Measurements from ENCODE around the gene THSD4.

THSD4 gene

GRCh38 chr15:71114887-71115566, at the start of gene THSD4:
Gene THSD4, plus strand, starts transcription at chr15:71115471.
- peak in 17 of 56 donors; percentile 3 to 46 (median 10) for DNase-seq

GRCh38 chr15:71066983-71067382, 48.3 kb upstream of the THSD4 start:
- DNase-seq: no peak

DNA sequence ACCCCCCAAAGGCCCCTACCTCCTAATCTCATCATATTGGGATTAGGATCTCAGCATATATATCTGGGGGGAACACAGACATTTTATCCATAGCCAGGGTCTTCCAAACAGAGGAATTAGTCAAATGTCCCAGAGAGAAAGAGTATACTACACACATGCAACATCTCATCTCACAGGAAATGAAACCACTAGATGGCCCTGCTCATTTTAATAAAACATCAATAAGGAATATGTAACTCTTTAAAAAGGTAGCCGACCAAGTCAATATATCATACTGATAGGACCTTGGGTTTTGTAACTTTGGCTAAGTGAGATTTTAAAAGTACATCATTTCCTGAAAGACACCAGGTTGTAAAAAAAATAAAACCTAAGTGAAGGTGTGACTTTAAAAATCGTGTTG, 45.6 kb upstream of the THSD4 start:
- no peak for DNase-seq

- no peak for DNase-seq
Measured at GRCh38 chr15:71071529-71071928, 43.7 kb upstream of the THSD4 start.

- no peak for DNase-seq
Measured at GRCh38 chr15:71072423-71072822, 42.8 kb upstream of the THSD4 start.

DNA sequence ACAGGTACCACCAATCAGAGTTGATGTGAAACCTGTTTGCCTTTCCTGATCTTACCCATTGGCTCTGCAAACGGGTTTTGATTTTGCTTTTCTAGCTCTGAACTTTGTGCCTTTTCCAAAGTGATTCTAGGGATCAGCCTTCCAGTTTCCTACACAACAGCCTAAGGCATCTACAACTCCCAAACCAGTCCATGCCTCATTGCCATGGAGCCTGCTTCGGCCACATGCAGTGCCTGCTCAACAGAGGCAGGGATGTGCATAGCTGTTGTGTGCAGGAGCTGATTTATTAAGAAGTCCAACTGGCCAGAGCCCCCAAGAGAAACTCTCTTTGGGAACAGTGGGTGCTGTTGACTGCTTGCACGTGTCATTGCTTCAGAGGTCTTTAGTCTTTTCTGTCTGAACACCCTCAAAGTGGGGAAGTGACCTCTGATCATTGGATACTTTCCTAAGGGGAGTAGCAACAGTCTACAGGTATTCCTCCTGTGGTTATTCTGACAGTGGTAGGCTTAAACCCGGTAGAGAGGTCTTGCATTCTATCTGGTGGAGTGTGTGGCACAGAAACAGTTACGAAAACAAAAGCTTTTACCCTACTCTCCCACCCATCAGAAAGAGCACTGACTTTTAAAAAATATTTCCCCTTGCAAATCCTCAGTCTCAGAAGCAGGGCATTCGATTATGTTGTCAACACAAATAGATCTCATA, 36.6 kb upstream of the THSD4 start:
- DNase-seq: no peak

DNA sequence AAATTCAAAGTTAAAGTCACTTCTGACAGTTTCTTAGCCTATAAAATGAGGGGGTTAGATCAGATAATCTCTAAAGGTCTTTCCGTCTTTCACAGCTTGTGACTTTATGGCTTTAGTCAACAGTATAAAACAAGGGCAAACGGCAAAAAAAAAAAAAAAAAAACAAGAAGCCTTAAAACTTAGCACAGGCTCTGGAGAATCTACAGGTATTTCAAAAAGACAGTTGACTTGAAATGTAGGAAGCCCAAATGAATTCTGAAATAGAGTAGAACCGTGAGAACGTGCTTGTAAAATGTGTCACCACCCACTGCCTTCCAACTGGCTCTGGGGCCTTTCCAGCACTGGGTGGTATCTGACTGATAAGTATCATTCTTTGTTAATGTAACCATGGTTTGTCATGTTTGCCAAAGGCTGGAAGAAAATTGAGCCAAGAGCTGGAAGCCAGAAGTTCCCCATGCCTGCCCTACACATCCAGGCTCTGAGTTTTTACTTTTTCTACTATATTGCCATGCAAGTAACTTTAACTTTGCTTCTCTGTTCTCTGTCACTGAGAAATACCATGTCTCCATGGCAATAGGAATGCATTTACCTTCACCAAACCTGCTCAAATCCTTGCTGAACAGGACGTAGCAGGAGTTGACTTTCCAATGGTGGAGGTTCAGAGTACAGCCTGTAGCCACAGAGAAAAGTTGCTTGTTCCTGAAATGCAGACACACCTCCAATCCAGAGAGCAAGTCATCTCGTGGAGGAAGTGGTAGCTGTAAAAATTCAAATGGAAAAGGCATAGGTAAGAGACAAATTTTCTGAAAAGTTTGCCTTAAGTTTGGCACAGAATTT, 35.8 kb upstream of the THSD4 start:
- no peak for DNase-seq

- no peak for DNase-seq
Measured at GRCh38 chr15:71080166-71080565, 35.1 kb upstream of the THSD4 start.

DNA sequence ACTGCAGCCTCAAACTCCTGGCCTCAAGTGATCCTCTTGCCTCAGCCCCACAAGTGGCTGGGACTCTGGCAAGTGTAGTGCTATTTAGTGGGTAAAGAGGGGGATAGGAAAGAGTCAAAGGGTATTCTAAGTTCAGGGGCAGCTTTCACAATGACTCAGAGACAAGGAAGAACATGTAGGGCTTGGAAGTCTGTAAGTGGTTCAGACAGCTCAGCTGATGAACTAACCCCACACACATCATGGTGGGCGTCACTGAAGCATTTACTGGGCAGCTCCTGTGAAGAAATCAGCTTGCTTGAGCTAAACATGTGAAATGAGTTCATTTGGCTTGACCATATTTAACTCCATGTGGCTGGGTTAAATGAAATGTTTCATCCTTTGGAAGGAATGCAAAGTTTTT, 34.6 kb upstream of the THSD4 start:
- DNase-seq: no peak

DNA sequence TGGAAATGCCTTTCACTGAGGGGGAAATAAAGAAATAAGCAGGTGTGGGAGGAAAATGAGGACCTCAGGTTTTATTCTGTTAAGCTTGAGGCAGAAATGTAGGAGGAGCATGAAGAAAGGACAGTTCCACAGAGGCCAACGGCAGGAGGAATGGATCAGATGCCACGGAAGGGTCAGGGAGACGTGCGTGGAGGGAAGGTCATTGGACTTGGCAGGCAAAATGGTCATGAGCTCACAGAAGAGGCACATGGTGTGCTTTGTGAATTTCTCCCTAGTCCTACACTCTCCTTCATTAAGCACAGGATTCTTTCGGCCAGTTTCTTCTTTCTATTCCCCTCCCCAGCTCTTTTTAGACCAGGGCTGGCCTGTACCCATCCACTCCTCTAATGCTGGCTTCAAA, 32.5 kb upstream of the THSD4 start:
- no peak for DNase-seq

DNA sequence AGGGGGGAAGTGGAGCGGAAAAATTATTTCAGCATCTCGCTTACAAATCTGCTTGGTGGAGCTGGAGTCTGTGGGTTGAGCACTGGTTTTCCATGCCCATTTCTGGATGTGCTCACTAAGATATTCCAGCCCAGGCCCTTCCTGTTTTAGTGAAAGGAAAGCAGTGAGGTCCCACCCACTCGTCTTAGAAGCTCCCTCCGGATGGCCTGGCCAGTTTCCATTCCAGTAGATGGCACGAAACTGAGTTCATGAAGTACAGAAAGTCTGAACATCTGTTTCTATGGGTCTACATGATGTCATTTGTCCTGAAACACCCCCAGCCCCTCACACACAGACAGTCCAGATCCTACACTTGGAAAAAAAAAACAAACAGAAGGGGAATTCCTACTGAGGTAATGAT, 31.9 kb upstream of the THSD4 start:
- no peak for DNase-seq

DNA sequence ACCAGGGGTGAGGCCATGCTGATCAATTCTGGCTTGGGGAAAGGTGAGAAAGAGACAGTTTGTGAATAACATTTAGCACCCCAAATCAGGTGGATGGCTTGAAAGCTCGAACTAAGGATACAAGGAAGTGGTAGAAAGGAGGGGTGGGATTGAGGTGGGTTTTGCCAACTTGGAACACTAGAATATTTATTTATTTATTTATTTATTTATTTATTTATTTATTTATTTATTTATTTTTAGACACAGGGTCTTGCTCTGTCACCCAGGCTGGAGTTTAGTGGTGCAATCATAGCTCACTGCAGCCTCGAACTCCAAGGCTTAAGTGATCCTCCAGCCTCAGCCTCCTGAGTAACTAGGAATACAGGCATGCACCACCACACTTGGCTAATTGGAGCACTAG, 31.0 kb upstream of the THSD4 start:
- no peak for DNase-seq

GRCh38 chr15:71085809-71086208, 29.5 kb upstream of the THSD4 start:
- DNase-seq: no peak

DNA sequence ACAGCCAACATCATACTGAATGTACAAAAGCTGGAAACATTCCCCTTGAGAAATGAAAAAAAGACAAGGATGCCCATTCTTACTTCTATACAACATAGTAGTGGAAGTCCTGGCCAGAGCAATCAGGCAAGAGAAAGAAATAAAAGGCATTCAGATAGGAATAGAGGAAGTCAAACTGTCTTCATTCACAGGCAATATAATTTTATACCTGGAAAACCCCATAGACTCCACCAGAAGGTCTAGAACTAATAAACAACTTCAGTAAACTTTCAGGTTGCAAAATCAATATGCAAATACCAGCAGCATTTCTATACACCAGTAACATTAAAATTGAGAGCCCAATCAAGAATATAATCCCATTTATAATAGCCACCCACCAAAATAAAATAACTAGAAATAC, 27.1 kb upstream of the THSD4 start:
- no peak for DNase-seq

GRCh38 chr15:71088683-71089082, 26.6 kb upstream of the THSD4 start:
- DNase-seq: no peak

DNA sequence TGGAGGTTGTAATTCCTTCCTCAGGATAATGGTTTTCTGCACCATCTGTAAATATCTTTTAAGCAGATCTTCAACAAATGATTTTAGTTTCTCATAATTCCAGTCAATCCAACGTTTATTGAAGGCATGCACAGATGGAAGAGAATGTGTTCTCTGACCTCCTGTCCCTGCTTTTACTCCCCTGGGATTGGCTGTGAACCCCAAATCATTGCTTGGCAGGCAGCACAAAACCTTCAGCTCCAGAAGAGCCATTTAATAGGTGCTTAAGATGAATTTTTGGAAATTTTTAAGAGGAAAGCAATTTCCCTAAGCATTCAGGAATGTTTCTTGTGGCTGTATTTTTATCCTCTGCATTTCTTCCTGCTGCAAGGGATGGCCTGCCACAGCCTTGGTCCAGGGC, 25.5 kb upstream of the THSD4 start:
- DNase-seq: no peak

- no peak for DNase-seq
Measured at GRCh38 chr15:71091601-71092000, 23.7 kb upstream of the THSD4 start.

- DNase-seq: no peak
Measured at GRCh38 chr15:71092056-71092600, 23.1 kb upstream of the THSD4 start.

DNA sequence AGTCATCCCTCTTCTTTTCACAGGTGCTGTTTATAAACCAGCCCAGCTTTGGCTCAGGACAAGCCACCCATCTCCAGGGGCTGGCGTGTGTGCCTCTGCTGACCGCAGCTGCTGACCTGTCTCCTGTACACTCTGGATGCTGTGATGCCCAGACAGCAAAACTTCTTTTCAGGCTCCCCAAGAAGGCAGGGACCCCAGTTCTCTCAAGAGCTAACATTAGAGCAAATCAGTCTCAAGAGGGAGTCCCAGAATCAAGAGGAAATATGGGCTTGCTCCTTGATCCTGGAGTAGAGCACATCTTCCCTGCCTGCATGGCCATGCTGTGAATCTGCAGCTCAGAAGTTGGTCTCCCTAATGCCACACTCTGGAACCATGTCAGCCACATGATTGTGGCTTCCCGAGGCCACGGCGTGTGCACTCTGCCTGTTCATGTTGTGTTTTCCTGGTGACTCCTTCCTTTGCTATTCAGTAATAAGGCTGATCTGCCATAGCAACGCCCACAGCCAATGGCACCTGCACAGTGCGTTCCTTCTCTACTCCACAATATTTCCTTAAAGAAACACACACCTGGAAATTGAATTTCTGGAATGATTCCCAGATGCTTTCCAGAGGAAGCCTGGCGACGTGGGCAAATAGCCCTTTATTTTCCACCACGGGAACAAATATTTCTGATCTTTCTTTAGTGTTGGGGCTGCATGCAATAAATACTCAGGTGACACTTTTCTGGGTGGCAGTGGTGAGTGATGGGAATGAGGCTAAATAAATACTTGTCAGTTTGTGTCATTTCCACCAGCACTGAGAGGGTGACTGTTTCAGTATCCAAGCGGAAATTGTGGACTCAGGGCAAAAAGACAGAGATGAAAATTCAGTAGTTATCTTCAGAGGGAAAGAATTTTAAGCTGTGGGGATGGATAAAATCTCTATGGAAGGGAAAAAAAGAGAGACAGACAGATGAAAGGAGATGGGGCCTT, 21.9 kb upstream of the THSD4 start:
- no peak for DNase-seq

GRCh38 chr15:71094137-71094536, 21.1 kb upstream of the THSD4 start:
- DNase-seq: no peak

DNA sequence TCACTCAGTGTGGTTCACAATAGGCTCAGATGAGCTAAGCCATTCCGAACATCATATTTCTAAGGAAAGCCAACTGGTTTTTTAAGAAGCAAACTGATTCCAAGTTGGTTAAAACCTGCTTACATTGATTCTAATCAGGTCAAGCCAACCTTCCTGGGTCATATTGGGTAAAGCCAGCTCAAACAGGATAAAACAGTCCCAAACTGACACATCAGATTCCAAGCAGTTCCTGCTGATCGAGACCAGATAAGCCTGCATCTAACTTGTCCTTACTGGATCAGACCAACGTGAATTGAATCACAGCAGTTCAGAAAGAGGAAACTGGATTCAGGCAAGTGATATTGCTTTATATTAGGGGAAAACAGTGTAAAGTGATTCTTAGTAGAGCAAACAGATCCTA, 18.6 kb upstream of the THSD4 start:
- DNase-seq: no peak

Measured in amygdala (tissue), 56 donors.